Mucosa of gallbladder (tissue), 1 donor: ENCODE results near the gene DGCR8. TPM values are rescaled to one million over a fixed set of nuclear protein-coding genes. Genes with fewer than 3 reads are reported as not detected.

Source experiments
- DNase-seq: peaks from one replicate; pipeline ENCODE4 v3.0.0-alpha.2; 2020; ENCODE audit warnings: low spot score
- total RNA-seq: library from RNA; stranded (reverse); gene quantifications from one replicate; pipeline ENCODE4 v1.2.1, GENCODE V29; 2021
- donor health status: DM: no; HTN: no; CAD: no.

Gene DGCR8
- 38.2 TPM for total RNA-seq

DNA sequence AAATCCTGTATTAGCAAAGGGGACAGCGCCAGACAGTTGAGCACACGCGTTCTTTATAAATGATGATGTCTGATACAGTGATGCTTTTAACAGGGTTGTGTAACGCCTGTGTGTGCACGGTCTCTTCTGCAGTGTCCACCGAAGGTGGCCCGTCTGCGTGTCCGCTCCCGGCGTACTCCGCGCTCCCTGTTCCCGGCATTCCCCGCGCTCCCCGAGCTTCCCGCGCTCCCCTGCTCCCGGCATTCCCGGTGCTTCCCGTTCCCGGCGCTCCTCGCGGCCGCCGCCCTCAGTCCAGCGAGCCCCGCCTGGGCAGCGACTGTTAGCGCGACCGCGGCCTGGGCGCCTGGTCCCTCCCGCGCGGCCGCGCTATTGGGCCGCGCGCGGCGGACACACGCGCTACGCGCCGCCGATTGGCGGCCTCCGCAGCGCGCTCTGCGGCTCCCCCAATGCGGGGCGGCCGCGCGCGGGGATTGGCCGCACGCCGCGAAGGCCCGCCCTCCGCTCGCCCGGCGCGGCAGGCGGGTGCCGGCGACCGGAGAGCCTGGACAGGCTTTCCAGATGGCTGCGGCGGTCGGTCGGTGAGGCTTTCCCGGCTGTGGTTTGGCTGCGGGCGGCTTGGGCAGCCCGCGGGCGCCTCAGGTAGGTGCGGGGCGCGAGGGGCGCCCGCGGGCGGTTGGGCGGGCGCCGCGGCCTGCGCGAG, at the start of gene DGCR8:
Gene DGCR8 (plus strand): TSS at position 497 of the 700 bp plus-strand sequence. CDS start 5,723 bp downstream, outside the sequence.
- DNase-seq = peak; percentile 94

DNA sequence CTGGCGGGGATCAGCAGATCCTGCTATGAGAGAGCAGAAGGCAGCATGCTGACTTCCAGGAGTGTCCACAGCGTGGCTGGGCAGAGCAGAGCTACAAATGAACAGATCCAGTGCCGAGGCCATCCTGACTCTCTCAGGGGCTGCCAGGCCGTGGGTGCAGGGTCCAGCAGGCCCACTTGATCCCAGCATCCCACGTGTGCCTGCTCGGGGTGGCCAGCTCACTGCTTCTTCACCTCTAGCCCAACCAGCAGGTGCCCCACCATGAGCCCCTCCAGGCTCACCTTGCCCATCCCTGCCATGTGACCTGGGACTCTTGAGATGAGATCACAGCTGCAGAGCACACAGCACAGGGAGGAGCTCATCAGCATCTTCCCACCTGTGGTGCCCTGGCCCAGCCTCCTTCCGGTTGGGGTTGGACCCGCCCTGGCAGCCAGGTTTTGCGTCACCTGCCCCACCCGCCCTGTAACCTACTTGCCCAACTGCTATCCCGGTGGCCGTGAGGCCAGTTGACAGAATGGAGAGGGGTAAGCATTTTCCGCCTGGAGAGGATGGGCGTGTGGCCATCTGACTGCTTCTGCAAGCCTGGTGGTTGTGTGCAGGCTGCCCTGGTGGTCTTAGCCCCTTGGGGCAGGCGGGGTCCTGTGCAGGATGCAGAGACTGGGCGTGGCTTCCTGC, 48.2 kb upstream of the DGCR8 start:
- DNase-seq = no peak

GRCh38 chr22:20032407-20032991, 47.5 kb upstream of the DGCR8 start:
- DNase-seq = no peak

DNA sequence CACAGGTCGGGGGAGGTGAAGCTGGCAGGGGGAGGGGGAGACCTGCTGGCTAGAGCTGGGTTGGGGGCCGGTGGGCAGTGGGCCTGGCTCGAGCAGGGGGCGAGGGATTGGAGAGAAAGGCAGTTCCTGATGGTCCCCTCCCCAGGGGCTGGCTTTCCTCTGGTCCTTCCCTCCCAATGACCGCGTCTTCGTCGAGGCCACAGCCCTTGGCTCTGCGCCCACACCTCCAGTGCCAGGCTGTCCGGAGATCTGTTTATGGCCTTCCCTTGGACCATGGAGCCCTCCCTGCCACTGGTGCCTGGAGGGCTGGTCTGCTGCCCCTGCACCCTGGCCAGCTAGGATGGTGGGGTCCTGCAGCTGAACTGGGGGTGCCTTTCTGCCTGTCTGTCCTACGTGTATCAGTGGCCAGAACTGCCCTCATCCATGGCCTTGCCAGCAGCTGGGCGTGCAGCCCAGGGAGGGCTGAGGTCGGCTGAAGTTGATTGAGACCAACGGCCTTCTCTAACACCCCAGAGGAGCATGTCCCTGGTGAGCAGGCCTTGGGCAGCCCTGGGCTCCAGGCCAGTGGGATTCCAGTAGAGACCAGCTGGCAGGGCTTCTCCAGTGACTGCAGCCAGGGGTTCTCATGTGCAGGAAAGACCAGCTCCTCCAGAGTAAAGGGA, 46.9 kb upstream of the DGCR8 start:
- no peak for DNase-seq

DNA sequence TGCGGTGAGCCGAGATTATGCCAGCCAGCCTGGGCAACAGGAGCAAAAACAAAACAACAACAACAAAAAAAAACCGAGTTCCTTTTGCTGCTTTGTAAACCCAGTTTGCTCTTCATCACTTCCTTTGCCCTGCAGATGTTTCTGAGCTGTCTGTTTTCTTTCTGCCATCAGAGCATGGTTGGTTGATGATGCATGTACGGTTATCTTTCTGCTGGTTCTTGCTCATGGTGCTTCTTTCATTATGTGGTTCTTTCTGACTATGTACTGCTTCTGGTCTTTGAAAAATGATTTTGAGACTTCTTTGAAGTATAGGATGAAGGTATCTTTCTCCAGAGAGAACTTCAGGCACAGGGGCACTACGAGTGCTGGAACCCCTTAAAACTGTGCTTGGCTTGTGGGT, 45.9 kb upstream of the DGCR8 start:
- no peak for DNase-seq

- DNase-seq = no peak
Observed at GRCh38 chr22:20035375-20036083, 44.5 kb upstream of the DGCR8 start.

- DNase-seq = no peak
Observed at GRCh38 chr22:20036084-20036482, 44.0 kb upstream of the DGCR8 start.

DNA sequence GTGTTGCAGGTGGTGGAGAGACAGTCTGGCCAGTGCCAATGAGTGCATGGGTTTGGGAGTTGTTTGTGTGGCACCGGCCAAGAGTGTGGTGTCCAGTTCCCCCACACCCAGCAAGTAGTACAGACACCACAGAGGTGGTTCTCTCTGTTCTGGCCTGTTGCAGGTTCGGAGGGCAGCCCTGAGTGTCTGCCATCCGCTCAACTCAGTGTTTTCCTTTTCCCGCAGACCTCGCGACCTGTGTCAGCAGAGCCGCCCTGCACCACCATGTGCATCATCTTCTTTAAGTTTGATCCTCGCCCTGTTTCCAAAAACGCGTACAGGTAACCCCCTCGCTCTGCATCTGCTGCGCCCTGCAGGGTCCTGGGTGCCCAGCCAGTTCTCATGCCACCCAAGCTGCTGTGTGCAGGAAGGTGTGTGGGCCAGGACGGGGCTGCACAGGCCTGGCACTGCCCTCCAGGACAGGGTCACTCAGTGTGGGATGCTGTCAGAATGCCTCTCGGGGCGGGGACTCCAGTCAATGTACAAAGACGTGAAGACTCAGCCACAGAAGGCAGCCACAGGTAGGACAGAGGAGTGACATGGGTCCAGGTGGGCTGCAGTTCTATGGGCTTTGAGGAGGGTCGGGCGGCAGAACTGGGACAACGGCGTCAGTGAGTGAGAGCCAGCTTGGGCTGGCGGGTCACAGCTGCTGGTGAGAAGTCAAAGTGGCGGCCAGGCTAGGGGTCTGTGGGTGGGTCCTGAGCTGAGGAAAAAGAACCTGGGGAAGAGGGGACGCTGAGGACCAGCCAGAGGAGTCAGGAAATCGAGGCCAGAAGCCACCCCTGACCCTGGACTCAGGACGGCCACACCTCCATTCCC, 43.3 kb upstream of the DGCR8 start:
- DNase-seq = no peak

DNA sequence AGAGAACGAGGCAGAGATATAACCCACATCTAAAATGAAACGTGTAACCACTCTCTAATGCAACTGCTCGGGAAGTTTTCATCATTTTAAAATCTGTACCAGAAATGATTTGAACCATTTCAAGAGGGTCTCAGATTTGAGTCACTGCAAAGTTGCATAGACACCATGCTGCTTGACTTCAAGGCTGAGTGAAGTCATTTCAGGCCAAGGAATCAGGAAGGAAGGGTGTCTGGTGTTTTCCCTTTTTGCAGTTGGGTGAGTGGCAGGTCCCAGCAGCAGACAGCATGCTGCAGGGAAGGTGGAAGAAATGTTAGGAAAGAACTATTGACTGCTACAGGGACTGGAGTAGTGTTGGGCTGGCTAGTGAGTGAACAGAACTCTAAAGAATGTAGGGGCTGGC, 42.6 kb upstream of the DGCR8 start:
- no peak for DNase-seq

DNA sequence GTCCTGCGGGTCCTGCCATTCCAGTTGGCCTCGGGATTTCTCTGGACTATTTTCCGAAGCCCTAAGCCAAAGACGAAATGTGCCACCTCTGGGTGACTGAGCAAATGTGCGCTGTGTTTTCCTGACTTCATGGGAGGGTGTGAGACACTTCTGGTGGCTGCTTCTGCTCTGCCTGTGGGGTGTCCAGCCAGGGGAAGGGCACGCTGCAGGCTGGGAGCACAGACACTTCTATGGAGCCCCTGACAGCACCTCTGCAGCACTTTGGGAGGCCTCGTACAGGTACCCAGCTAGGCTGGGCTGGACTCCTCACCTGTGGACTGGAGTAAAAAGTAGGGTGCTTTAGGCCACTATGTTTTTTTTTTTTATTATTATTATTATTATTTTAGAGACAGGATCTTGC, 41.5 kb upstream of the DGCR8 start:
- DNase-seq = no peak

- no peak for DNase-seq
Observed at GRCh38 chr22:20039683-20040325, 40.2 kb upstream of the DGCR8 start.

DNA sequence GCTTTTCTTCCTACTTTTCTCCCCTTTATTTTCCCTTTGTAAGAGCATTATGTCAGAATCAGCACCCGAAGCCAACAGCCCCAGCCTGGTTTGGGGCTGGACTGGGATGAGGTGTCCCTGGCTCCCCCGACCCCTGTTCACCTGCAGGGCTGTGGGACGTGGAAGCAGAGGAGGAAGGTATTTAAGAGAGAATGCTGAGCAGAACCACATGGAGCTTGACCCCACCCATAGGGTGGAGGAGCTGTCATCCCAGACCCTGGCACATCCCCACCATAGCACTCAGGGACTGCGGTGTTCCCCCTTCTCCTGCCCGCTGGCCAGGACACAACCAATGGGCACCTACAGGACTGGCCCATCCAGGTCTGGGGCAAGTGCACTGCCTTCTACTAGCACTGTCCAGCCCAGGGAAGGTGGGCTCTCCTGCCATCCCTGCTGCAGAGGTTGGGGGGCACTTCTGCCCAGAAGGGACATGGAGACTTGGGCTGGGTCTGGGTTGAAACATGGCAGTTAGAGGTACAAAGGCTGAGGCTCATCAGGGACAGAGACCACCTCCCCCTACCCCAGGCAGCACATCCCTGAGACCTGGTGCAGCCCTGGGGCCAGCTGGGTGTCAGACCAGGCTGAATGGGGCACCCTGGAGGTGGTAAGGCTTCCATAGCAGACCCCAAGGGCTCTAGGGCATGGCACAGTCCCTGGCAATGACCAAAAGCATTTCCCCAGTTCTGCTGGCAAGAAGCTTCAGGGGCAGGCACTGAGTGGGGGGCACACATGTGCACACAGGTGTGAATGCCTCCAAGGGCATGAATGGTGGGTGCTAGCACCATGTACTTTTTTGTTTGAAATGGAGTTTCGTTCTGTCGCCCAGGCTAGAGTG, 39.5 kb upstream of the DGCR8 start:
- DNase-seq = no peak

- no peak for DNase-seq
Observed at GRCh38 chr22:20043057-20043996, 36.7 kb upstream of the DGCR8 start.

GRCh38 chr22:20043997-20044342, 36.1 kb upstream of the DGCR8 start:
- no peak for DNase-seq

DNA sequence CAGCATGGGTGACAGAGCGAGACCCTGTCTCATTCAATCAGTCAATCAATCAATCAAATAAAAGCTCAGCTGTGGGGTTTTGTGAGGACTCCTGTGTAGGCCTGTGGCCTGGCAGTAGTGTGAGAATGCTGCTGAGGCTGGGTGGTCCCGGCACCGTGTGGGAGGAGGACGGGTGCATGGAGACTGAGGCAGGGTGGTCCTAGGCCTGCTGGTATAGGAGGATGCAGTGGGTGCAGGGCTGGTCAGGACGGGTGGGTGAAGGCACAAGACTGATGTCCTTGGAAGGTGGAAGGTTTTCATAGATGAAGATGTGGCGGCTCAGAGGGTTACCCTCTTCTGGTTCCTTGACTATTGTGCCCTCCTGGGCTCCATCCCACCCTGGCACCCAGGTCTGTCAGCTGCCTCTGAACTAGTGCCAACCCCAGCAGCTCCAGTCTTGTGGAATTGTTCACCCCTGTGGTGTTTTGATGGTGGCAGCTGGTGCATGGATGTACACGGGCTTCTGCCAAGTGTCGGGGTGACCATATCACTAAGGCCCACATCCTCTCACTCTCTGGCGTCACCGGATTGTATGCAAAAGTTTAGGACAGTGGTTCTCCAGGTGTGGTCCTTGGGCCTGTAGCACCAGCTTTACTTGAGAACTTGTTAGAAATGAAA, 35.4 kb upstream of the DGCR8 start:
- DNase-seq = no peak

GRCh38 chr22:20046730-20047129, 33.3 kb upstream of the DGCR8 start:
- no peak for DNase-seq

DNA sequence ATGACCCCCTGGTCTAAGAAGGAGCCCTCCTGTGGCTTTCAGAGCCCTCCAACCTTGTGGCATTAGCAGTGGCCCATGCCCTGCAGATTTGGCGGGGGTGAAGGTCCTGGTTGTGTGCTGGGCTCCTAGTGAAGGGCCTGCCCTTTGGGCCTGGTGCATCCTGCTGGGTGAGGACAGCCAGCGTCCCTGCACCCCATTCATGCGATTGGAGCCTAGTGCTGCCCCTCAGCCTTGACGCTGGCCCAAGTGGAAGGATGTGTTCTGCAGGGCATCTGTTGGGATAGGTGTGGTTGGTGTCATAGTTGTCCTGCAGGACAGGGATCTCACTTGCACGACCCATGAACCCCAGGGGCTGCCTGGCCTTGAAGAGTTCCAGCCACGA, 28.1 kb upstream of the DGCR8 start:
- no peak for DNase-seq
